ENCODE data around the gene C13orf42.
A peak's percentile ranks its signal among the peaks of the same experiment; 100 is the strongest.

The C13orf42 gene

GRCh38 chr13:51065372-51066090, 45.5 kb downstream of the C13orf42 start:
- H3K9me3 ChIP-seq (ENCODE audit: low read depth, low read length): no peaks in the 10 kb centered on the region
- no peaks in the 10 kb centered on the region for H3K36me3 ChIP-seq (ENCODE audit: insufficient read depth, low read length)
- DNase-seq (ENCODE audit: low read depth, low spot score): no peak
- TF ChIP-seq EZH2 (IDR thresholded peaks at IDR 0.05): no peak
- TF ChIP-seq FOXP2 (optimal IDR thresholded peaks at IDR 0.05; ENCODE audit: control extremely low read depth, extremely low read length, insufficient read depth): no peak
- TF ChIP-seq POLR2AphosphoS5 (IDR thresholded peaks at IDR 0.05; ENCODE audit: borderline replicate concordance, low read depth, low read length): no peak
- H3K27ac ChIP-seq: no peak overlapping the region
- H3K9ac ChIP-seq (ENCODE audit: insufficient read length): no peak overlapping the region
- H3K4me3 ChIP-seq: no peak overlapping the region

GRCh38 chr13:51064753-51065152, 46.3 kb downstream of the C13orf42 start:
- no peak for DNase-seq (ENCODE audit: low read depth, low spot score)
- Histone ChIP-seq H3K27ac (no peak overlapping the region), H3K36me3 (ENCODE audit: insufficient read depth, low read length) (no peaks in the 10 kb centered on the region), H3K9me3 (ENCODE audit: low read depth, low read length) (no peaks in the 10 kb centered on the region), H3K4me3 (no peak overlapping the region), H3K9ac (ENCODE audit: insufficient read length) (no peak overlapping the region)
- no peak for TF ChIP-seq EZH2 (IDR thresholded peaks at IDR 0.05)
- TF ChIP-seq FOXP2 (optimal IDR thresholded peaks at IDR 0.05; ENCODE audit: control extremely low read depth, extremely low read length, insufficient read depth): no peak

GRCh38 chr13:51063909-51064308, 47.2 kb downstream of the C13orf42 start:
- Histone ChIP-seq H3K36me3 (ENCODE audit: insufficient read depth, low read length) (no peaks in the 10 kb centered on the region), H3K4me3 (no peak overlapping the region), H3K9ac (ENCODE audit: insufficient read length) (no peak overlapping the region), H3K27ac (no peak overlapping the region), H3K9me3 (ENCODE audit: low read depth, low read length) (no peaks in the 10 kb centered on the region)
- no peak for TF ChIP-seq FOXP2 (optimal IDR thresholded peaks at IDR 0.05; ENCODE audit: control extremely low read depth, extremely low read length, insufficient read depth)
- no peak for TF ChIP-seq EZH2 (IDR thresholded peaks at IDR 0.05)
- no peak for TF ChIP-seq POLR2AphosphoS5 (IDR thresholded peaks at IDR 0.05; ENCODE audit: borderline replicate concordance, low read depth, low read length)
- DNase-seq (ENCODE audit: low read depth, low spot score): no peak

- H3K9ac ChIP-seq (ENCODE audit: insufficient read length): peak overlapping the region; percentile 55
- no peaks in the 10 kb centered on the region for H3K9me3 ChIP-seq (ENCODE audit: low read depth, low read length)
- DNase-seq (ENCODE audit: low read depth, low spot score): peak; percentile 77
- H3K4me3 ChIP-seq: peak overlapping the region; percentile 65
- TF ChIP-seq POLR2AphosphoS5 (IDR thresholded peaks at IDR 0.05; ENCODE audit: borderline replicate concordance, low read depth, low read length) (no peak; the same call in 1 of the 2 replicates), EZH2 (IDR thresholded peaks at IDR 0.05) (no peak), FOXP2 (optimal IDR thresholded peaks at IDR 0.05; ENCODE audit: control extremely low read depth, extremely low read length, insufficient read depth) (no peak)
- no peaks in the 10 kb centered on the region for H3K36me3 ChIP-seq (ENCODE audit: insufficient read depth, low read length)
- H3K27ac ChIP-seq: peak overlapping the region; percentile 92
Measured at GRCh38 chr13:51058461-51059167, 52.5 kb downstream of the C13orf42 start.

- Histone ChIP-seq H3K9ac (ENCODE audit: insufficient read length) (no peak overlapping the region), H3K4me3 (peak overlapping the region; percentile 65), H3K27ac (peak overlapping the region; percentile 92), H3K36me3 (ENCODE audit: insufficient read depth, low read length) (no peaks in the 10 kb centered on the region), H3K9me3 (ENCODE audit: low read depth, low read length) (no peaks in the 10 kb centered on the region)
- DNase-seq (ENCODE audit: low read depth, low spot score): peak; percentile 66
- TF ChIP-seq FOXP2 (optimal IDR thresholded peaks at IDR 0.05; ENCODE audit: control extremely low read depth, extremely low read length, insufficient read depth): no peak
- TF ChIP-seq POLR2AphosphoS5 (IDR thresholded peaks at IDR 0.05; ENCODE audit: borderline replicate concordance, low read depth, low read length): no peak
- TF ChIP-seq EZH2 (IDR thresholded peaks at IDR 0.05): no peak
Measured at GRCh38 chr13:51057906-51058305, 53.2 kb downstream of the C13orf42 start.

- Histone ChIP-seq H3K36me3 (ENCODE audit: insufficient read depth, low read length) (no peaks in the 10 kb centered on the region), H3K4me3 (no peak overlapping the region), H3K27ac (no peak overlapping the region), H3K9ac (ENCODE audit: insufficient read length) (no peak overlapping the region), H3K9me3 (ENCODE audit: low read depth, low read length) (no peaks in the 10 kb centered on the region)
- TF ChIP-seq POLR2AphosphoS5 (IDR thresholded peaks at IDR 0.05; ENCODE audit: borderline replicate concordance, low read depth, low read length) (no peak), FOXP2 (optimal IDR thresholded peaks at IDR 0.05; ENCODE audit: control extremely low read depth, extremely low read length, insufficient read depth) (no peak), EZH2 (IDR thresholded peaks at IDR 0.05) (no peak)
- DNase-seq (ENCODE audit: low read depth, low spot score): no peak
Measured at GRCh38 chr13:51057001-51057400, 54.1 kb downstream of the C13orf42 start.

GRCh38 chr13:51052581-51052980, 58.5 kb downstream of the C13orf42 start:
- H3K27ac ChIP-seq: no peak overlapping the region
- no peak overlapping the region for H3K9ac ChIP-seq (ENCODE audit: insufficient read length)
- H3K36me3 ChIP-seq (ENCODE audit: insufficient read depth, low read length): no peaks in the 10 kb centered on the region
- H3K4me3 ChIP-seq: no peak overlapping the region
- no peaks in the 10 kb centered on the region for H3K9me3 ChIP-seq (ENCODE audit: low read depth, low read length)
- DNase-seq (ENCODE audit: low read depth, low spot score): no peak
- no peak for TF ChIP-seq POLR2AphosphoS5 (IDR thresholded peaks at IDR 0.05; ENCODE audit: borderline replicate concordance, low read depth, low read length)
- TF ChIP-seq FOXP2 (optimal IDR thresholded peaks at IDR 0.05; ENCODE audit: control extremely low read depth, extremely low read length, insufficient read depth): no peak
- TF ChIP-seq EZH2 (IDR thresholded peaks at IDR 0.05): no peak

DNA sequence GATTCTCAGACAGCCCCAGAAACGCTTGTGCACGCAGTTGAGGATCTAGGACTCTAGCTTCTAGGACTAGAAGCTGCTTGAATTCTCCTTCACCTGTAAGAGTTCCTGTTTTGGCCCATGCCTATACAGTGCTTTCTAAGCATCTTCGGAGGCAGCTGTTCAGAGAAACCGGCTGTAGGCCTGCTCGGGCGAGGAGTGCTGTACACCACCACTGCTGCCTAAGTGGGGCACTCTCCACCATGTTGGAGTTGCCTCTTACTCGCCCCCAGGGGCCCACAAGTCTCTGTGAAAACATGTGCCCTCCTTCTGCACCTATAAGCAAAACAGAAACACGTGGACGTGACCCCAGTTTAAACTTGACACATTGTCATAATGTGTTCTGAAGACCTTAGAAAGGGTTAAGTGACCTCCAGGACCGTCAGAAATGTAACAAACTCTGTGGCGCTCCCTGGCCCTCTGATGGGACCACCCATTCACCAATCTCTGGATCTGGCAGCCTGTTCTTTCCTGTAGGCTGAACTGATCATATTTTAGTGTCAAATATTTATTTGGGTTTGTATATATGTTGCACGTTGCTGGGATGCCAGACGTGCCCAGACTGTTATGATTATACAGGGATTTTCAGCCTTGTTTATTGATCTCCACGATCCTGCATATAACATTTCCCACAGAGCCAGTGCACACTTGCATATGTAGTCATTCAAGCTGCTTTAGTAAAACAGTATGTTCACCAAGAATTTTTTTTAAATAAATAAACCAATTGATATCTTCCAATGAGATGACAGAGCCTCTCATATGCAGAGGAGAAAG, 60.8 kb downstream of the C13orf42 start:
- H3K9me3 ChIP-seq (ENCODE audit: low read depth, low read length): no peaks in the 10 kb centered on the region
- H3K36me3 ChIP-seq (ENCODE audit: insufficient read depth, low read length): no peaks in the 10 kb centered on the region
- no peak overlapping the region for H3K4me3 ChIP-seq
- no peak for TF ChIP-seq FOXP2 (optimal IDR thresholded peaks at IDR 0.05; ENCODE audit: control extremely low read depth, extremely low read length, insufficient read depth)
- TF ChIP-seq POLR2AphosphoS5 (IDR thresholded peaks at IDR 0.05; ENCODE audit: borderline replicate concordance, low read depth, low read length): no peak
- TF ChIP-seq EZH2 (IDR thresholded peaks at IDR 0.05): no peak
- H3K27ac ChIP-seq: no peak overlapping the region
- H3K9ac ChIP-seq (ENCODE audit: insufficient read length): no peak overlapping the region
- DNase-seq (ENCODE audit: low read depth, low spot score): no peak

Data from SK-N-MC (cell line).